ENCODE measurements around the gene STK4. TPM values are rescaled to one million over a fixed set of nuclear protein-coding genes. Genes with fewer than 3 reads are reported as not detected.
A peak's percentile ranks its signal among the peaks of the same experiment; 100 is the strongest.

STK4 gene
- total RNA-seq, 2 experiments from 2014 or later: 205 to 229 TPM

DNA sequence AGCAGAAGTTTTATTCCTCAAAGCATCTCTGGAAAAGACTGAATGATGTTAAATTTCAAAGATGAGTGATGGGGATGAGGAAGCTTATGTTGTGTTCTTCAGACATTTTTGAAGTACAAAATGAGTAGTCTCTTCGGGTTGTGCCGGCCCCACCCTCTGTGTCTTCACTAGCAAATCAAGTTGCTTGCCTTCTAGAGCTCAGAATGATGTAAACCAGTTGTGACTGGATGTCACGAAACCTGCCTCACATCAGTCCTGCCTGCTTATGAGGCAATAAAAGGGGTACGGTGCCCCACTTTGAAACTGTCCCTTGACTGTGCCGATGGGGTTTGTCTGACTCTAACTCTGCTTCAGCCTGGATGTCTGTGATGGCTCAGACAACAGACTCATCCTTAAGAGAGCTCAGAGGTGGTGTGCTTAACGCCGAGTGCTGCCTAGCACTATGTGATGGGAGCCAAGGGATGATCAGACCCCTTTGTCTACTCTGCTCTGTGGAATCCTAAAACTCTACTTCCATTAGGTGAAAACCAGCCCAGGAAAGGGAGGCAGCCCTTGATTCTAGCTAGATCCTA, 25.1 kb upstream of the STK4 start:
- POLR2A ChIA-PET: no interaction called here
- H3K36me3 Mint-ChIP-seq: peaks cover 23% of the 10 kb centered on the region
- H3K27me3 Mint-ChIP-seq: no peaks in the 10 kb centered on the region
- no peak overlapping the region for H3K27ac Mint-ChIP-seq
- no peak overlapping the region for H3K4me3 Mint-ChIP-seq
- DNase-seq (no peak), ATAC-seq (ENCODE audit: low read depth) (no peak)
- H3K4me1 Mint-ChIP-seq: peaks cover 1% of the 10 kb centered on the region
- no peaks in the 10 kb centered on the region for H3K9me3 Mint-ChIP-seq

DNA sequence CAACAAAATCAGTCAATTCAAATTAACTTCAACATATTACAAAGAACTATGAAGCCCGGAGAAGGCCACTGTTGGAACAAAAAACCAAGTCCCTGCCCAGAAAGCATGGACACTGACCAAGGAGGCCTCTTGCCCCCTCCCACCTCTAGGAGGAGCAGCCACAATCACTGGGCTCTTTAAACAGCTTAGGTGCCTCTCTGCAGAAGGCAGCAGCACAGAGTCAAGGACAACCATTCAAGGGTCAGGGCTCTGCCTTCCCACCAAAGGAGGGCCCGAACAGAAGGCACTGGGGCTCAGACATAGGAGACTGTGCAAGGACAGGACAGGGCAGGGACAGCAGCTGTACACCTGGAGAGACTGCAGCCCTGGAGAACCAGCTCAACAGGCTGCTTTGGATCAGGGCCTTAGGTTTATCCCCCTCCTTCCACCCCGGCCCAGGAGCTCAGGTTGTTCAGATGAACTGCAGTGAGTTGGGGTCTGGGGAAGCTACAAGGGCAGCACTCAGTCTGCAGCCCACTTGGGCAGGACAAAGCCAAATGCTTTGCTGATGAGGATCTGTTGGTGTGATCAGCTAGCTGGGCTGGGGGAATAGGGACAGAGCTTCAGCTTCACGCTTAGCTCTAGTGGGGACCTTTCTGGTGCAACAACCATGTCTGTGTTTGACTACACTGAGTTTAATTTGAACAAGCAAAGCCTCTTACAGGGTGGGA, 23.9 kb upstream of the STK4 start:
- Mint-ChIP-seq H3K27me3 (no peaks in the 10 kb centered on the region), H3K4me3 (no peak overlapping the region), H3K9me3 (no peaks in the 10 kb centered on the region), H3K4me1 (peaks cover 1% of the 10 kb centered on the region), H3K36me3 (peaks cover 22% of the 10 kb centered on the region), H3K27ac (peak overlapping the region; percentile 34)
- DNase-seq (no peak), ATAC-seq (ENCODE audit: low read depth) (no peak)
- POLR2A ChIA-PET: interaction anchor here (1.0 kb wide), 1 partner anchor 17 kb away, joined by 3 read pairs; the partner anchor contains the start of gene TOMM34

DNA sequence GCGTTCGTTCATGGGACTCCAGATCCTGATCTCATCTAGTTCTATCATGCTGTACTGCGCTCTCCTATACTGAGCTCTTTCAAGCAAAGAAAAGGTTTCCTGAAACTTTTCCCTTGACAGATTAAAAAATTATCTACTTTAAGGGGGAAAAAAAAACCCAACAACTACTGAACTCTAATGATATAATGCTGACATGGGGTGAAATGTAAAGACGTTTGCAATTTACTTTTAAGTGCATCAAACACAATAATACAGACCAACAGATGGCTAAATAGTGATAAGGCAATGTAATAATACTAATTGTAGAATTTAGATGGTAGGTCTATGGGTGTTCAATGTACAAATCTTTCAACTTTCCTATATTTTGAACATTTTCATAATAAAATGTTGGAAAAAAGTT, 22.5 kb upstream of the STK4 start:
- Mint-ChIP-seq H3K9me3 (no peaks in the 10 kb centered on the region), H3K27me3 (no peaks in the 10 kb centered on the region), H3K36me3 (peaks cover 22% of the 10 kb centered on the region), H3K4me3 (no peak overlapping the region), H3K4me1 (peaks cover 1% of the 10 kb centered on the region), H3K27ac (no peak overlapping the region)
- DNase-seq: no peak
- POLR2A ChIA-PET: interaction anchor here (1.0 kb wide), 1 partner anchor 16 kb away, joined by 3 read pairs; the partner anchor contains the start of gene TOMM34
- ATAC-seq (ENCODE audit: low read depth): no peak

DNA sequence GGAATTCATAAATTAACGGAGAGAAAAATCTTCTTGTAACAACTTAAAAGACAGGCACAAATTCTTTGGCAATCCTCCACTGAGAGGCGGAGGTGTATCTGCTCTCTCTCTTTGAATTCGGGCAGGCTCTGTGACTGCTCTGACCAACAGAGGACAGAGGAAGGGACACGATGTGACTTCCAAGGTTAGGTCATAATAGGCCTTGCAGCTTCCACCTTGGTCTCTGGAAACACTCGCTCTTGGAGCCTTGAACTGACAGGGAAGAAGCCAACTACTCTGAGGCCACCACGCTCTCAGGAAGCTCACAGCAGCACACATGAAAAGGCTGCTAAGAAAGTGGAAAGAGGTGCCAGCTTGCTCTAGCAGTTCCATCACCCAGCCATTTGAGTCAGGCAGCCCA, 21.1 kb upstream of the STK4 start:
- Mint-ChIP-seq H3K27ac (no peak overlapping the region), H3K4me3 (no peak overlapping the region), H3K9me3 (no peaks in the 10 kb centered on the region), H3K4me1 (peaks cover 1% of the 10 kb centered on the region), H3K36me3 (peaks cover 21% of the 10 kb centered on the region), H3K27me3 (no peaks in the 10 kb centered on the region)
- DNase-seq (no peak), ATAC-seq (ENCODE audit: low read depth) (no peak)
- POLR2A ChIA-PET: no interaction called here

DNA sequence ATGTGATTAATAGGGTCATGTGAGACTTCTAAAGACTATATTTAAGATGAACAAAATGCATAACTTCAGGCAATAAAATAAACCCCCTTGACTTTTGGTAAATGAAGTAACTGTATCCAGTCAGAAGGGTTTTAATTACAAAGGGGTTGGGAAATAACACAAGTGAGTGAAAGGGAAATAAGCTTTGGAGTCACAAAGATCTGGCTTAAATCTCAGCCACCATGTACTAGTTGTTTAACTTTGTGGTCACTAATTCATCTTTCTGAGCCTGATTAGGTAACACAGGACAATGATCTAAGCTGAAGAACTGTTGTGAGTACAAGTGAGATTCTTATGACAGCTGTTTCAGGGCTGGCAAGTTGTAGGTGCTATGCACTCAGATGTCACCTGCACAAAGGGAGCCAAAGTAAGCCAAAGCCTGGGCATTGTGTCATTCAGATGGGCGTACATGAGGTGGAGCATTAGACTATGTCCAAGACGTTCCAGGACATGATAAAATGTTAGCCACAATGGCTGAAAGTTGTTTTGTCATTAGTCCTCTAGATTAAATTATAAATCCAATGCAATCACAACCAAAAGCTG, 19.9 kb upstream of the STK4 start:
- ATAC-seq (ENCODE audit: low read depth): no peak
- POLR2A ChIA-PET: no interaction called here
- peaks cover 19% of the 10 kb centered on the region for H3K36me3 Mint-ChIP-seq
- DNase-seq: no peak
- H3K4me3 Mint-ChIP-seq: no peak overlapping the region
- H3K4me1 Mint-ChIP-seq: peaks cover 1% of the 10 kb centered on the region
- no peaks in the 10 kb centered on the region for H3K27me3 Mint-ChIP-seq
- H3K27ac Mint-ChIP-seq: no peak overlapping the region
- no peaks in the 10 kb centered on the region for H3K9me3 Mint-ChIP-seq

DNA sequence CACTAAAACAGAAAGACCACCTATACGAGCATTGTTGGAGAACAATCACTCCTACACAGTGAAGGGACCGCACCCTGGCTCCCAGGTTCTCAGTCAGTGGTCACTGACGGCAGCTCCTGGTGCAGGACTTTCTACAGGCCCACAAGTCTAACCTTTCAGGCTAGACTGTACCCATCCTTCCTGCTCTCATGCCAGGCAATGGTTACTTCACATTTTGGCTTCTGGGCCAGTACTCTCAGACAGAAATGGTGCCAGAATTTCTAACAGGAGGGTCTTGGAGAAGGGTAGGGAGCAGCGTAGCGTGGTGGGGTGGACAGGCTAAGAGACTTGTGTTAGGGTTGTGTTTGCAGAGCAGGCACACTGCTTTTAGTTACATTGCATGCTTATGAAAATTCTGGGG, 18.2 kb upstream of the STK4 start:
- no peak overlapping the region for H3K27ac Mint-ChIP-seq
- H3K4me1 Mint-ChIP-seq: peaks cover 7% of the 10 kb centered on the region
- POLR2A ChIA-PET: interaction anchor here (0.7 kb wide), 1 partner anchor 11 kb away, joined by 3 read pairs; no protein-coding TSS in a partner anchor
- H3K9me3 Mint-ChIP-seq: no peaks in the 10 kb centered on the region
- DNase-seq: no peak
- peaks cover 26% of the 10 kb centered on the region for H3K36me3 Mint-ChIP-seq
- ATAC-seq (ENCODE audit: low read depth): no peak
- H3K27me3 Mint-ChIP-seq: no peaks in the 10 kb centered on the region
- H3K4me3 Mint-ChIP-seq: no peak overlapping the region

DNA sequence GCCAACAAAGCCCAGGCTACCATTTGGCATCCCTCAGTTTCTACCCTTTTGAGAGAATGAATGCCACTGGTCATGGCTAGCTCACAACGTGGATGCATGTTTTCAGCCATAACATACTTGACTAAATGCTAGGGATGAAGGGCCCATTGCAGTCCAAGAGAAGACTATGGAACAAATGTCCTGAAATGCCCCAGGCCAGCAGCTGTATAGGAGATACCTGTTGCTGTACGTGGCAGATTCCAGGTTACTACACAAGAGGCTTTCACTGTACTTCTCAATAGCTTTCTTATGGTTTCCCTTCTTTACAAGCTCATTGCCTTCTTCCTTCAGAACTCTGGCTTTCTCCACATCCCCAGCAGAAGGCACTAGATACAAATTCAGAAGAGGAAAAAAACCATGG, 17.8 kb upstream of the STK4 start:
- no peak overlapping the region for H3K4me3 Mint-ChIP-seq
- ATAC-seq (ENCODE audit: low read depth) (no peak), DNase-seq (no peak)
- H3K9me3 Mint-ChIP-seq: no peaks in the 10 kb centered on the region
- POLR2A ChIA-PET: interaction anchor here (0.7 kb wide), 1 partner anchor 12 kb away, joined by 3 read pairs; no protein-coding TSS in a partner anchor
- H3K27me3 Mint-ChIP-seq: no peaks in the 10 kb centered on the region
- H3K27ac Mint-ChIP-seq: no peak overlapping the region
- H3K4me1 Mint-ChIP-seq: peaks cover 11% of the 10 kb centered on the region
- peaks cover 29% of the 10 kb centered on the region for H3K36me3 Mint-ChIP-seq

DNA sequence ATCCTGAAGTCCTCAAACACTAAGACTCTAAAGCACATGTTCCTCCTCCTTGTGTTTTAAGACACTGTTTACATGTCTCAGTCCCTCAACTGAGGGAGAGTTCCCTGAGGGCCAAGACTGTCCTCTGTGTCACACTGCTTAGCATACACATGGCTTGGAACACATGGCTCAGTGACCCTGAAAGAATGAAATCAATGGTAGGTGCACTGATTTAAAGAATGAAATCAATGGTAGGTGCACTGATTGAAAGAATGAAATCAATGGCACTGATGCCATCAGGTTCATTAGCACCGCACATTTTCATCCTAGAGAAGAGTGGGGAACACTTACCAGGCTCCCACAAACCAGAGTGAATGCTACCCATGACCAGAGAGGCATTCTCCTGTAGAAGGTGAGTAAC, 15.9 kb upstream of the STK4 start:
- Mint-ChIP-seq H3K4me3 (no peak overlapping the region), H3K27ac (no peak overlapping the region), H3K36me3 (peaks cover 37% of the 10 kb centered on the region), H3K9me3 (no peaks in the 10 kb centered on the region), H3K4me1 (peaks cover 15% of the 10 kb centered on the region), H3K27me3 (no peaks in the 10 kb centered on the region)
- no peak for DNase-seq
- ATAC-seq (ENCODE audit: low read depth): no peak
- POLR2A ChIA-PET: no interaction called here

DNA sequence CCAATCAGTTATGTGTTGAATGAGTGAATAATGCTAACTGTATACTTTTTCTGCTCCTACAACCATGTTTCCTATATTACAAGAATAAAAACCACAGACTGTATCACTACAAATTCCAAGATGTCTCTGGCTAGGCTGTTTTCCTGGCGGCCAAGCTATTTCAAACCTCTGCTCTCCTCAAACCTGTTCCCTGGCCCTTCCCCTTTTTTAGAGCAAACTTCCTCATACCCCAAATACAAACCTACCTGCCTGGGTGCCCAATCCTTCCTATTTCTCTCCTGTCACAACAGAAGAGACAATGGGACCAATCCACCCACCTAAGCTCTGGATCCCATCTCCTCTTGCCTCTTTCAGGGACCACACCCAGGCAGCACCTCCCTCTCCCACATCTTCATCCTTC, 13.6 kb upstream of the STK4 start:
- ATAC-seq (ENCODE audit: low read depth) (no peak), DNase-seq (no peak)
- Mint-ChIP-seq H3K9me3 (no peaks in the 10 kb centered on the region), H3K27ac (peak overlapping the region; percentile 43), H3K4me1 (peaks cover 21% of the 10 kb centered on the region), H3K27me3 (no peaks in the 10 kb centered on the region), H3K36me3 (peaks cover 33% of the 10 kb centered on the region), H3K4me3 (no peak overlapping the region)
- POLR2A ChIA-PET: interaction anchor here (1.4 kb wide), 1 partner anchor 64 kb away, joined by 3 read pairs; no protein-coding TSS in a partner anchor

DNA sequence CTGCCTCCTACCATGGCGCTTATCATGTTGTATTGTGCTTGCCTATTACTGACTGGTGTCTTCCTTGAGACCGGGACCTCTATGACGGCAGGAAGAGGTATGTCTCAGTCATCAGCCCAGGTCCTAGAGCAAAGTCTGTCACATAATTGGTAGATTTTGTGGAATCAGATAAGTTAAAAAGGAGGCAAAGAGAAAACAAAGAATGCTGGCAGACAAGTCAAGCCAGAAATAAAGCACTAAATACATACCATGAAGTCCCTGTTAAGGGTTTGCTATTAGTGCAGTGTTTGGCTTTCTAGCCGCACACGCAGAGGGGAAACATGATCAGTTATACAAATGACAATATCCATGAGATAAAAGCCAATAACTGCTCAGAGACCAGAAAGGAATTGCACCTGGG, 12.1 kb upstream of the STK4 start:
- DNase-seq (no peak), ATAC-seq (ENCODE audit: low read depth) (no peak)
- POLR2A ChIA-PET: interaction anchor here (1.2 kb wide), 1 partner anchor 14 kb away, joined by 3 read pairs; no protein-coding TSS in a partner anchor
- Mint-ChIP-seq H3K9me3 (no peaks in the 10 kb centered on the region), H3K27ac (no peak overlapping the region), H3K36me3 (peaks cover 40% of the 10 kb centered on the region), H3K4me1 (peaks cover 34% of the 10 kb centered on the region), H3K27me3 (no peaks in the 10 kb centered on the region), H3K4me3 (no peak overlapping the region)

DNA sequence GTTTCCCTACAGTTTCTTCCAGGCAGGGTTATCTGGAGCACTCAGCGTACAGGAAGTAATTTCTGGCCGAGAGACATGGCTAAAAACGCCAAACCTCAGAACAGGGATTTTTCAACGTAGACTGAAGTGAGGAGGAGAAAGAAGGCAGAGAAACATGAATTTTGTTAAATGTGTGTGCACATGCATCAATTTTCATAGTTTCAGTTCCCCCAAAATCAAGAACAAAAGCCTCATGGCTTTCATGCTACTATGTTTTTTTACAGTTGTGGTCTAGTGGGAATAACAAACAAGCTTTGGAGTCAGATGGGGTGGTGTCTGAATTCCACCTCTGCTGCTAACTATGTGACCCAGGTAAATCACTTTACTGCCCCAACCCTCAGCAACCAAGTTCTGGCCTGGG, 11.0 kb upstream of the STK4 start:
- Mint-ChIP-seq H3K36me3 (peaks cover 36% of the 10 kb centered on the region), H3K4me1 (peaks cover 40% of the 10 kb centered on the region), H3K9me3 (no peaks in the 10 kb centered on the region), H3K27me3 (no peaks in the 10 kb centered on the region), H3K27ac (no peak overlapping the region), H3K4me3 (no peak overlapping the region)
- POLR2A ChIA-PET: interaction anchor here (0.6 kb wide), 1 partner anchor 30 kb away, joined by 4 read pairs; no protein-coding TSS in a partner anchor
- DNase-seq (no peak), ATAC-seq (ENCODE audit: low read depth) (no peak)

DNA sequence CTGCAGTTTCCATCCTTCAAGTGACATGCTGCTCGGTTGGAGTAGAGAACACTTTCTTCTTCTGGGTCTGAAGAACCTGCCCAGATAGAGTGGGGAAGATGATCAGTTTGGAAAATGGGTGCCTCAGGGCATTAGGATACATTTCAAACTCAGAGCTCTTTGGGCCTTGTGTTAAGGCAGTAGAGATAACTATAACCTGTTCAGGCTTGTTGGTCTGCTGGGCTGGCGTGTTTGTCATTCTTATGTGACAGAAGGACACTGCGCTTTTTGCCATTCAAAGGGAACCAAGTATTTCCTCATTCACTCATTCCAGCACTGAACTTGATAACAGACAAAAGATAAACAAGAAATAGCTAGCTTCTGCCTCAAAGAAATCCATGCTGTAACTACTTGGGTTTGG, 9.9 kb upstream of the STK4 start:
- POLR2A ChIA-PET: no interaction called here
- Mint-ChIP-seq H3K36me3 (peaks cover 32% of the 10 kb centered on the region), H3K4me3 (no peak overlapping the region), H3K27me3 (no peaks in the 10 kb centered on the region), H3K9me3 (no peaks in the 10 kb centered on the region), H3K4me1 (peaks cover 49% of the 10 kb centered on the region), H3K27ac (no peak overlapping the region)
- no peak for DNase-seq
- no peak for ATAC-seq (ENCODE audit: low read depth)

DNA sequence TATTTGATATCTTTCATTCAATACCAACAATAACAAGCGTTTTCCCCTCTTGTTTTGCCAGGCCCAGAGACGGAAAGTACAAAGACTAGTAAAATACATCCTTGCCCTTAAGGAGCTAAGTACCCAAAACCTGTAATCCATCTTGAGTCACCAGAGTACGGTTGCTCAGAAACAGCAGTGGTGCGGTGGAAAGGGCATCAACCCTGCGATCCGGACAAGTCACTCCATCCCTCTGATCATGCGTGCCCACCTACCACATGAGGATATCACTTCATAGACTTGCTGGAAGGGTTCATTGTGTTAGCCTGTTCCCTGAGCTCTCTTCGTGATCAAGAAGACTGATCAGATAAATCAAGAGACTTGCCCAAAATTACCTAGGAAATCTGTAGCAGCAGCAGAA, 8.0 kb upstream of the STK4 start:
- peak overlapping the region; percentile 96 for H3K4me3 Mint-ChIP-seq
- H3K36me3 Mint-ChIP-seq: peaks cover 23% of the 10 kb centered on the region
- ATAC-seq (ENCODE audit: low read depth): no peak
- H3K27me3 Mint-ChIP-seq: no peaks in the 10 kb centered on the region
- H3K27ac Mint-ChIP-seq: no peak overlapping the region
- POLR2A ChIA-PET: interaction anchor here (0.7 to 1.6 kb wide), 2 partner anchors 16 to 138 kb away, joined by 4 read pairs; no protein-coding TSS in a partner anchor
- no peak for DNase-seq
- no peaks in the 10 kb centered on the region for H3K9me3 Mint-ChIP-seq
- peaks cover 50% of the 10 kb centered on the region for H3K4me1 Mint-ChIP-seq
